SK-N-SH treated with all-trans-retinoic acid at 6 μM for 48 hours (cell line): ENCODE data around the gene NEIL3.

Experiments
- ATAC-seq: fragments of 200-7000 bp; cut with Tn5 transposase; 3 replicates; pipeline ENCODE4 v1.9.1; 2020; ENCODE audit warnings: mild to moderate bottlenecking, moderate library complexity
- ARNTL ChIP-seq: fragments of 450-650 bp; formaldehyde crosslinking; IDR thresholded peaks from 2 replicates; pipeline ENCODE4 v1.5.0; 2020; ENCODE audit warnings: low read depth, mild to moderate bottlenecking, moderate library complexity, borderline replicate concordance
- BACH2 ChIP-seq: fragments of 250-450 bp; sonication (Bioruptor Pico); IDR thresholded peaks from 2 replicates; pipeline ENCODE4 v1.9.0; 2021; ENCODE audit warnings: mild to moderate bottlenecking, borderline replicate concordance
- CREB5 ChIP-seq: fragments of 250-450 bp; sonication (Bioruptor Pico); IDR thresholded peaks from 2 replicates; pipeline ENCODE4 v1.5.1; 2020; ENCODE audit warnings: low read depth, mild to moderate bottlenecking, moderate library complexity
- CSDC2 ChIP-seq: fragments of 250-450 bp; sonication (Bioruptor Pico); IDR thresholded peaks from 2 replicates; pipeline ENCODE4 v1.5.0; 2020; ENCODE audit warnings: mild to moderate bottlenecking, moderate library complexity
- ESRRG ChIP-seq: fragments of 250-450 bp; sonication (Bioruptor Pico); IDR thresholded peaks from 2 replicates; pipeline ENCODE4 v1.6.1; 2021; ENCODE audit warnings: mild to moderate bottlenecking
- GLIS3 ChIP-seq: fragments of 250-450 bp; sonication (Bioruptor Pico); IDR thresholded peaks from 2 replicates; pipeline ENCODE4 v1.5.0; 2020; ENCODE audit warnings: mild to moderate bottlenecking, moderate library complexity
- ISL1 ChIP-seq: fragments of 250-450 bp; sonication (Bioruptor Pico); IDR thresholded peaks from 2 replicates; pipeline ENCODE4 v2.1.2; 2022; ENCODE audit warnings: mild to moderate bottlenecking, moderate library complexity
- OSR1 ChIP-seq: fragments of 250-450 bp; sonication (Bioruptor Pico); IDR thresholded peaks from 2 replicates; pipeline ENCODE4 v1.8.0; 2022; ENCODE audit warnings: moderate library complexity, mild to moderate bottlenecking, inconsistent platforms
- PPARA ChIP-seq: fragments of 250-450 bp; sonication (Bioruptor Pico); IDR thresholded peaks from 2 replicates; pipeline ENCODE4 v1.5.0; 2020; ENCODE audit warnings: mild to moderate bottlenecking, borderline replicate concordance
- RARB ChIP-seq: fragments of 250-450 bp; sonication (Bioruptor Pico); IDR thresholded peaks from 2 replicates; pipeline ENCODE4 v1.8.0; 2021; ENCODE audit warnings: mild to moderate bottlenecking, moderate library complexity
- SNAI2 ChIP-seq: fragments of 250-450 bp; sonication (Bioruptor Pico); IDR thresholded peaks from 2 replicates; pipeline ENCODE4 v1.5.0; 2020; ENCODE audit warnings: mild to moderate bottlenecking, moderate library complexity
- TCF4 ChIP-seq: fragments of 250-450 bp; sonication (Bioruptor Pico); IDR thresholded peaks from 2 replicates; pipeline ENCODE4 v1.8.0; 2021; ENCODE audit warnings: mild to moderate bottlenecking, moderate library complexity, borderline replicate concordance
- TOX ChIP-seq: fragments of 250-450 bp; sonication (Bioruptor Pico); IDR thresholded peaks from 2 replicates; pipeline ENCODE4 v1.8.0; 2021; ENCODE audit warnings: mild to moderate bottlenecking, moderate library complexity, borderline replicate concordance
- ZC3H10 ChIP-seq: fragments of 250-450 bp; sonication (Bioruptor Pico); IDR thresholded peaks from 2 replicates; pipeline ENCODE4 v1.5.1; 2021; ENCODE audit warnings: mild to moderate bottlenecking, moderate library complexity
- ZFP3 ChIP-seq: fragments of 250-450 bp; sonication (Bioruptor Pico); IDR thresholded peaks from 2 replicates; pipeline ENCODE4 v1.5.0; 2020; ENCODE audit warnings: mild to moderate bottlenecking, moderate library complexity
- ZFP30 ChIP-seq: fragments of 450-650 bp; formaldehyde crosslinking; IDR thresholded peaks from 2 replicates; pipeline ENCODE4 v1.5.0; 2022; ENCODE audit warnings: mild to moderate bottlenecking, moderate library complexity
- ZNF565 ChIP-seq: fragments of 450-650 bp; formaldehyde crosslinking; conservative IDR thresholded peaks from 2 replicates; pipeline ENCODE4 v1.5.0; 2020; ENCODE audit warnings: low read depth, mild to moderate bottlenecking, moderate library complexity
- ZNF8 ChIP-seq: fragments of 450-650 bp; formaldehyde crosslinking; IDR thresholded peaks from 2 replicates; pipeline ENCODE4 v1.5.0; 2020; ENCODE audit warnings: mild to moderate bottlenecking, moderate library complexity
- TF ChIP-seq, protein P1 (sequence below): fragments of 250-450 bp; sonication (Bioruptor Pico); IDR thresholded peaks from 2 replicates; pipeline ENCODE4 v1.8.0; 2020; ENCODE audit warnings: mild to moderate bottlenecking, moderate library complexity, borderline replicate concordance
- TF ChIP-seq, protein P2 (sequence below): fragments of 250-450 bp; sonication (Bioruptor Pico); IDR thresholded peaks from 2 replicates; pipeline ENCODE4 v1.5.1; 2021; ENCODE audit warnings: mild to moderate bottlenecking, moderate library complexity
- TF ChIP-seq, protein P3 (sequence below): fragments of 250-450 bp; sonication (Bioruptor Pico); IDR thresholded peaks from 2 replicates; pipeline ENCODE4 v1.5.0; 2020; ENCODE audit warnings: mild to moderate bottlenecking, moderate library complexity

Gene NEIL3

DNA sequence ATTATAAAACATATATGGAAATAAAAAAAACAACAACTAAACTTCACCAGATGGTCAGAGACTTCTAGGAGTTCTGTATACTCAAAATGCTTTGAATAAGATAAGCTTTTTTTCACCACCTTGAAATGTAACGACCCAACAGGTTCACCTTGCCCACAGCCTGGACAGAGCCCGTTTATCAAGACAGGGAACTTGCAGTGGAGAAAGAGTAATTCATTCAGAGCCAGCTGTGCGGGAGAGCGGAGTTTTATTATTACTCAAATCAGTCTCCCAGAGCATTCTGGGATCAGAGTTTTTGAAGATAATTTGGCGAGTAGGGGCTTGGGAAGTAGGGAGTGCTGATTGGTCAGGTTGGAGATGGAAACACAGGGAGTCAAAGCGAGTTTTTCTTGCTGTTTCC, 94.1 kb downstream of the NEIL3 start:
- TF ChIP-seq ISL1 (CRISPR knock-in tag): no peak
- no peak for TF ChIP-seq ZC3H10 (CRISPR knock-in tag)
- no peak for TF ChIP-seq GLIS3
- no peak for TF ChIP-seq TOX (CRISPR knock-in tag)
- TF ChIP-seq ZFP3 (CRISPR knock-in tag): no peak
- TF ChIP-seq RARB (CRISPR knock-in tag): no peak
- no peak for TF ChIP-seq ARNTL (CRISPR knock-in tag)
- TF ChIP-seq CSDC2: no peak
- TF ChIP-seq CREB5: no peak
- TF ChIP-seq, all 23 proteins: peak for 0
- peak; percentile 27; the same call in 2 of the 3 replicates for ATAC-seq

DNA sequence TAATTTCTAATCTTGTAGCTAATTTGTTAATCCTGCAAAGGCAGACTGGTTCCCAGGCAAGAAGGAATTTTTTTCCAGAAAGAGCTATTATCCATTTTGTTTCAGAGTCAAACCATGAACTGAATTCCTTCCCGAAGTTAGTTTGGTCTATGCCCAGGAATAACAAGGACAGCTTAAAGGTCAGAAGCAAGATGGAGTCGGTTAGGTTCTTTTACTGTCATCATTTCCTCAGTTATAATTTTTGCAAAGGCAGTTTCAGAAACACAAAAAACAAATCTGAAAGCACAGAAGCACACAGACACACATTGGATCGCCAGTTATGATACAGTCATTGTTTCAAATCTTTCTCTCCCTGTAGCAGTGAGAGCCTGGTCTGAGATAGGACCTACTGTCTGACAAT, 94.7 kb downstream of the NEIL3 start:
- ATAC-seq: no peak
- TF ChIP-seq TOX (CRISPR knock-in tag) (no peak), TCF4 (CRISPR knock-in tag) (no peak), OSR1 (no peak), ZNF565 (CRISPR knock-in tag) (no peak), ZFP30 (no peak)
- TF ChIP-seq, protein P1, sequence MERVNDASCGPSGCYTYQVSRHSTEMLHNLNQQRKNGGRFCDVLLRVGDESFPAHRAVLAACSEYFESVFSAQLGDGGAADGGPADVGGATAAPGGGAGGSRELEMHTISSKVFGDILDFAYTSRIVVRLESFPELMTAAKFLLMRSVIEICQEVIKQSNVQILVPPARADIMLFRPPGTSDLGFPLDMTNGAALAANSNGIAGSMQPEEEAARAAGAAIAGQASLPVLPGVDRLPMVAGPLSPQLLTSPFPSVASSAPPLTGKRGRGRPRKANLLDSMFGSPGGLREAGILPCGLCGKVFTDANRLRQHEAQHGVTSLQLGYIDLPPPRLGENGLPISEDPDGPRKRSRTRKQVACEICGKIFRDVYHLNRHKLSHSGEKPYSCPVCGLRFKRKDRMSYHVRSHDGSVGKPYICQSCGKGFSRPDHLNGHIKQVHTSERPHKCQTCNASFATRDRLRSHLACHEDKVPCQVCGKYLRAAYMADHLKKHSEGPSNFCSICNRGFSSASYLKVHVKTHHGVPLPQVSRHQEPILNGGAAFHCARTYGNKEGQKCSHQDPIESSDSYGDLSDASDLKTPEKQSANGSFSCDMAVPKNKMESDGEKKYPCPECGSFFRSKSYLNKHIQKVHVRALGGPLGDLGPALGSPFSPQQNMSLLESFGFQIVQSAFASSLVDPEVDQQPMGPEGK: no peak
- TF ChIP-seq, protein P2, sequence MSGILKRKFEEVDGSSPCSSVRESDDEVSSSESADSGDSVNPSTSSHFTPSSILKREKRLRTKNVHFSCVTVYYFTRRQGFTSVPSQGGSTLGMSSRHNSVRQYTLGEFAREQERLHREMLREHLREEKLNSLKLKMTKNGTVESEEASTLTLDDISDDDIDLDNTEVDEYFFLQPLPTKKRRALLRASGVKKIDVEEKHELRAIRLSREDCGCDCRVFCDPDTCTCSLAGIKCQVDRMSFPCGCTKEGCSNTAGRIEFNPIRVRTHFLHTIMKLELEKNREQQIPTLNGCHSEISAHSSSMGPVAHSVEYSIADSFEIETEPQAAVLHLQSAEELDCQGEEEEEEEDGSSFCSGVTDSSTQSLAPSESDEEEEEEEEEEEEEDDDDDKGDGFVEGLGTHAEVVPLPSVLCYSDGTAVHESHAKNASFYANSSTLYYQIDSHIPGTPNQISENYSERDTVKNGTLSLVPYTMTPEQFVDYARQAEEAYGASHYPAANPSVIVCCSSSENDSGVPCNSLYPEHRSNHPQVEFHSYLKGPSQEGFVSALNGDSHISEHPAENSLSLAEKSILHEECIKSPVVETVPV (CRISPR knock-in tag): no peak

DNA sequence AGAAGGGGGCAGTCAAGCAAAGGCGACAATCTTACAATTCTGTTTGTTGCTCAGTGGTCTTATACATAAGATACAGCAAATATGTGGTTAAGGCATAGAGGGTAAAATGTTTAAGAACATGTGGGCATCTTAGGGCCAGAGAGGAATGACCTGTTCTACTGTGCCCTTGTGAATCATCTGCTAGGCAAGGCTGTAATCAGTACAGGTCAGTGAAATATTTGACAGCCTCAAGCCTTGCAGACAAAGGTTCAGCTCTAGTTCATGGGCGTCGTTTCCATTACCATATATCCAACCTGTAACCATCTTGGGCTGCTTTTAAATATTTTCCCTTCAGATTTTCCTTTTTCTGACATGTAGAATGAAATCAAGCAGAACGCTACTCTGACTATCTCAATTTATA, 95.3 kb downstream of the NEIL3 start:
- no peak for TF ChIP-seq OSR1
- no peak for TF ChIP-seq ESRRG
- TF ChIP-seq ISL1 (CRISPR knock-in tag): no peak
- TF ChIP-seq TCF4 (CRISPR knock-in tag): no peak
- TF ChIP-seq RARB (CRISPR knock-in tag): no peak
- no peak for TF ChIP-seq ZNF8 (CRISPR knock-in tag)
- TF ChIP-seq BACH2 (CRISPR knock-in tag): no peak
- no peak for TF ChIP-seq CREB5
- no peak for TF ChIP-seq SNAI2 (CRISPR knock-in tag)
- TF ChIP-seq PPARA (CRISPR knock-in tag): no peak
- TF ChIP-seq GLIS3: no peak
- TF ChIP-seq, protein P2 (CRISPR knock-in tag): no peak
- TF ChIP-seq, protein P3, sequence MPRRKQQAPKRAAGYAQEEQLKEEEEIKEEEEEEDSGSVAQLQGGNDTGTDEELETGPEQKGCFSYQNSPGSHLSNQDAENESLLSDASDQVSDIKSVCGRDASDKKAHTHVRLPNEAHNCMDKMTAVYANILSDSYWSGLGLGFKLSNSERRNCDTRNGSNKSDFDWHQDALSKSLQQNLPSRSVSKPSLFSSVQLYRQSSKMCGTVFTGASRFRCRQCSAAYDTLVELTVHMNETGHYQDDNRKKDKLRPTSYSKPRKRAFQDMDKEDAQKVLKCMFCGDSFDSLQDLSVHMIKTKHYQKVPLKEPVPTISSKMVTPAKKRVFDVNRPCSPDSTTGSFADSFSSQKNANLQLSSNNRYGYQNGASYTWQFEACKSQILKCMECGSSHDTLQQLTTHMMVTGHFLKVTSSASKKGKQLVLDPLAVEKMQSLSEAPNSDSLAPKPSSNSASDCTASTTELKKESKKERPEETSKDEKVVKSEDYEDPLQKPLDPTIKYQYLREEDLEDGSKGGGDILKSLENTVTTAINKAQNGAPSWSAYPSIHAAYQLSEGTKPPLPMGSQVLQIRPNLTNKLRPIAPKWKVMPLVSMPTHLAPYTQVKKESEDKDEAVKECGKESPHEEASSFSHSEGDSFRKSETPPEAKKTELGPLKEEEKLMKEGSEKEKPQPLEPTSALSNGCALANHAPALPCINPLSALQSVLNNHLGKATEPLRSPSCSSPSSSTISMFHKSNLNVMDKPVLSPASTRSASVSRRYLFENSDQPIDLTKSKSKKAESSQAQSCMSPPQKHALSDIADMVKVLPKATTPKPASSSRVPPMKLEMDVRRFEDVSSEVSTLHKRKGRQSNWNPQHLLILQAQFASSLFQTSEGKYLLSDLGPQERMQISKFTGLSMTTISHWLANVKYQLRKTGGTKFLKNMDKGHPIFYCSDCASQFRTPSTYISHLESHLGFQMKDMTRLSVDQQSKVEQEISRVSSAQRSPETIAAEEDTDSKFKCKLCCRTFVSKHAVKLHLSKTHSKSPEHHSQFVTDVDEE (CRISPR knock-in tag): no peak
- TF ChIP-seq, protein P1: no peak
- no peak for TF ChIP-seq ZNF565 (CRISPR knock-in tag)
- TF ChIP-seq ZFP3 (CRISPR knock-in tag): no peak
- TF ChIP-seq ARNTL (CRISPR knock-in tag): no peak
- TF ChIP-seq TOX (CRISPR knock-in tag): no peak
- no peak for TF ChIP-seq ZFP30
- no peak for TF ChIP-seq CSDC2
- no peak for ATAC-seq
